ENCODE measurements around the gene SFXN3. TPM values are rescaled to one million over a fixed set of nuclear protein-coding genes. Genes with fewer than 3 reads are reported as not detected.

The SFXN3 gene
- total and polyA plus RNA-seq, 2 of the 13 experiments (the other 11 are each of a cell fraction or from before 2014, with no cell fraction given) = 16.8 to 71.5 TPM

GRCh38 chr10:101014230-101014884 is 16.7 kb upstream of the SFXN3 start (continued):
- TF ChIP-seq CTCF (CRISPR knock-in tag; IDR thresholded peaks at IDR 0.05) (peak; percentile 92), SIN3A (IDR thresholded peaks at IDR 0.05; ENCODE audit: borderline replicate concordance, low read depth, low read length) (no peak), BHLHE40 (IDR thresholded peaks at IDR 0.05; ENCODE audit: low read length) (peak; percentile 43; the same call in 1 of the 2 replicates), SOX6 (IDR thresholded peaks at IDR 0.05) (no peak), SOX6 (CRISPR knock-in tag; IDR thresholded peaks at IDR 0.05) (0 out of 2 replicates have a peak, but pooled peaks have one; percentile 16), CHD2 (IDR thresholded peaks at IDR 0.05; ENCODE audit: low read depth, low read length) (no peak), ZNF282 (IDR thresholded peaks at IDR 0.05; ENCODE audit: partially characterized antibody) (no peak), PAX8 (CRISPR knock-in tag; IDR thresholded peaks at IDR 0.05; ENCODE audit: borderline replicate concordance) (no peak), ZNF589 (CRISPR knock-in tag; conservative IDR thresholded peaks at IDR 0.05) (no peak), AKAP8 (CRISPR knock-in tag; IDR thresholded peaks at IDR 0.05) (no peak), PPARG (CRISPR knock-in tag; conservative IDR thresholded peaks at IDR 0.05) (no peak), NPAS2 (CRISPR knock-in tag; IDR thresholded peaks at IDR 0.05; ENCODE audit: borderline replicate concordance) (no peak), RCOR2 (CRISPR knock-in tag; IDR thresholded peaks at IDR 0.05) (no peak), ZNF704 (CRISPR knock-in tag; IDR thresholded peaks at IDR 0.05; ENCODE audit: borderline replicate concordance) (no peak), ATF3 (CRISPR knock-in tag; IDR thresholded peaks at IDR 0.05) (no peak), ZNF609 (CRISPR knock-in tag; IDR thresholded peaks at IDR 0.05; ENCODE audit: borderline replicate concordance) (no peak), ZNF616 (CRISPR knock-in tag; IDR thresholded peaks at IDR 0.05; ENCODE audit: low read depth) (no peak), NCOA5 (CRISPR knock-in tag; IDR thresholded peaks at IDR 0.05) (no peak), ZBTB14 (CRISPR knock-in tag; IDR thresholded peaks at IDR 0.05) (no peak), ZNF343 (CRISPR knock-in tag; IDR thresholded peaks at IDR 0.05) (no peak)
